Measurements from ENCODE around the gene NAB2.

The NAB2 gene

DNA sequence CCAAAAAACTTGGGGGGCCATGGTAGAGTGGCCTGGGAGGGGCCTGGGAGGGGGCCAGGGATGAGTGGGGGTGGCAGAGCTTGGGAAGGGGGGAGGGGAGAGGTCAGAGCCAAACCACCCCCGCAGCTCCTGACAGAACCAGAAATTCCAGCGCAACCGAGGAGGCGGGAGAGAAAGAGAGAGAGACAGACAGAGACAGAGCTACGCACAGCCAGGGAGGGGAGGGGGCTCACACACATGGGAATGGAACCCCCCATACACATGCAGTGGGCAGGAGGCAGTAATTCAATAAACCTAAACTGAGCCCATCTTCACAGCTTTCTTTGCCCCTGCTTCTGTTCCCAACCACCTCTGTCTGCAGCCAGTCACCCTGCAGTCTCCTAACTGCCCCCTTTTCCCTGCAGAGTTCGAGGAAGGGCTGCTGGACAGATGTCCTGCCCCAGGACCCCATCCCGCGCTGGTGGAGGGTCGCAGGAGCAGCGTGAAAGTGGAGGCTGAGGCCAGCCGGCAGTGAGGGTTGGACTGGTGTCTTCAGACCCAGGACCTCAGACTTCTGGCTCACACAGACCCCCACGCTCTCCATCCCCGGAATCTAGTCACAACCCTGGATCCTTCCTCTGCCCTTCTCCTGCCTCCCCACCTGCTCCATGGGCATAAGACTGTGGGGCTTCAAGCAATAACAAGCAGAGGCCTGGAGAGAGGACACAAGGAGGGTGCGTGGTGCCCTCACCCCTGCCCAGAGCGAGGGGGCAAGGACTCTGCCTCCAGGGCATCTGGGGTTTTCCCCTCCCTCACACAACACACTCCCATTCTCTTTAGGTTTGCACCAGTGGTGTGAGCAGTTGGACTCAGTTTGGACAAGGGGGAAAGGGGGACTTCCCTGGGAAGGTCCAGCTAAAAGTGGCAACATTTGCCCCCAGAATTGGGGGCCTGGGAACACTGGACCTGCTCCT, 5.6 kb downstream of the NAB2 start:
- no peak for DNase-seq (ENCODE audit: low spot score)

DNA sequence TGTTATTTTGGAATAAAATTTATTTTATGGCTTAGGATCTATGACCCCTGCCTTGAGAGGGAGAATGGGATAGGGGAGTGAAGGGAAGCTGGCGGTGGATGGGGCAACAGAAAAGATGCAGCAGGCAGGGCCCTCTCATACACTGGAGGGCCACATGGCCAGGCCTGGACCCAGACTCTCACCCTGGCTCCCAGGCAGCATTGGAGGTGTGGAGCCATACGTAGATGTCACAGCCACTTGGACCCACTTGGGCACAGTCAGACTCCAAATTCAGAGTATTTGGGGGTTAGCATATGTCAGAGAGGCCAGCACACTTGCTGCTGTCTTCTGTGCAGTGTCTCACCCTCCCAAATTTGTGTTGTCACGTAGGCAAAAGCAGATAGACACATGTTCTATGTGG, 6.5 kb downstream of the NAB2 start:
- DNase-seq (ENCODE audit: low spot score), result no peak

DNA sequence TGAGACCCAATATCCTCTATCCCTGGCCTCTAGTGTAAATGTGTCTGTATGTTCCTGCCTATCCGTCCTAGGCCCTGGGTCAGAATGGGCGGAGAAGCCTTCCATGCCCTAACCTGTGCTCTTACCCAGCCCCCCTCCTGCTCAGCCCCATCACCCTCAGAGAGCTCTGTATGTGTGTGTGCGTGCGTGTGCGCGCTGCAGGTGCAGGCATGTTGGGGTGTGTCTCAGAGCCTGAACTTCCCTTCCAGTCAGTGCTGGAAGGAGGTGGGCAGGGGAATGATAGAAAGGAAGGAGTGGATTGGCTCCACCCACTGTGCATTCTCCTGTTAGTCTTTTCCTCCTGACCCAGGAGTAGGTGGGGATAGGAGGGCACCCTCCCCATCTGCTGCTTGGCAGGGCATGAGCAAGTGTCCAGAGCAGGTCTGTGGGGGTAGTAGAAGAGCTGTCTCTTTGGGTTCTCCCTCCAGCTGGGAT, 7.2 kb downstream of the NAB2 start:
- DNase-seq (ENCODE audit: low spot score), result no peak

DNA sequence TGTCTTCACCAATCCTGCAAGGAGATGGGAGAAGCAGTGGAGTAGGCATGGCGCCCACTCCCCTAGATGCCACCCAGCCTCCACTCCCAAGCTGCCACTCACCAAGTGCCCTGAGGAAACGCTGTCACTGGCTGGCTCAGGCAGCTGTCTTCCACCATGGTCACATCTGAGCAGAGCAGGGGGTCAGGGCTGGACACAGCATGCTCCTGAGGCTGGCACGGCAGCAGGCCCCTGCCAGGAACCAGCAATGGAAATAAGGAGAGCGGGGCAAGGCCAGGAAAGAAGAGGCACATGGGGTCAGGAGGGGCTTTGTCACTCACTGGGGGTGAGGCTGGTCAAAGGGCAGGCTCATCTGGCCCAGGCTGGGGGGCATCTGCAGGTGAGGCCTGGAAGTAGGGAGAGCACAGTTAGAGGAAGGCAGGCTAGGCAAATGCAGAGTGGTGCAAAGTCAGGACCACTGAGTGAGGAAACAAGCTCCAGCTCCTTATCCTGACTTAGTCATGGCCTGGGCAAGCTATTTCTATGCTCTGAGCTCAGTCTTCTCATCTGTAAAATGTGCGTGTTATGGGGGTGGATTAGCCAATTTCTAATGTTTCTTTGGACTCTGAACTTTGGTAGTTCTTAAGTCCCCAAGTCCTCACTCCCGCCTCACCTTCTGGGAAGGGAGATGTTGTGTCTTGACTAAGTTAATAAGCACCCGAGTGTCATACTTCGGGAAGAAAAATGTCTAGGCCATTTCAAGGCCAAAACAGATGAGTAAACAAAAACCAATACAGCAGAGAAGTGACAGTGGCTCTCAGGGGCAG, 8.0 kb downstream of the NAB2 start:
- no peak for DNase-seq (ENCODE audit: low spot score)

DNA sequence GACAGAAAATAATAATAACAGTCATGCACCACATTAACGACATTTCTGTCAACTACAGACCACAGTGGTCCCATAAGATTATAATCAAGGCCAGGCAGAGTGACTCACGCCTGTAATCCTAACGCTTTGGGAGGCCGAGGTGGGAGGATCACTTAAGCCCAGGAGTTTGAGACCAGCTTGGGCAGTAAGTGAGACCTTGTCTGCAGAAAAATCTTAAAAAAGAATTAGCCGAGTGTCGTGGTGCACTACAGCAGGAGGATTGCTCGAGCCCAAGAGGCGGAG, 8.6 kb downstream of the NAB2 start:
- no peak for DNase-seq (ENCODE audit: low spot score)

DNA sequence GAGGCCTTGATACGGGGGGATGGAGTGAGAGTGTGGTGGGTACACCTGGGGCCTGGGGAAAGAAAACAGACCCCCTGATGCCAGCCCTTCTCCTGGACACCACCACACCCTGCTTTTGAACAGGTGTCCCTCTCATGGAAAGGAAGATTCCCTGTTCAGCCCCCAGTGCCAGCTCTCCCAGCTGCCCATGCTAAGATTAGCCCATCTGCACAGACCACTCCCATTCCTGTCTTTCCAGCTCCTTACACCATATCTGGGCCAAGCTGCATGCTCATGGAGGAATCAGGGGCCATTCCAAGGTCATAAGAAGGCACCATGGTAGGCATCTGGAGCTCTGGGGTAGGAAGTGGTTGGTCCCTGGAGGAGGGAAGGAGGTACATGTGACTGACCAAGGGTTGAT, 9.6 kb downstream of the NAB2 start:
- DNase-seq (ENCODE audit: low spot score), result no peak

DNA sequence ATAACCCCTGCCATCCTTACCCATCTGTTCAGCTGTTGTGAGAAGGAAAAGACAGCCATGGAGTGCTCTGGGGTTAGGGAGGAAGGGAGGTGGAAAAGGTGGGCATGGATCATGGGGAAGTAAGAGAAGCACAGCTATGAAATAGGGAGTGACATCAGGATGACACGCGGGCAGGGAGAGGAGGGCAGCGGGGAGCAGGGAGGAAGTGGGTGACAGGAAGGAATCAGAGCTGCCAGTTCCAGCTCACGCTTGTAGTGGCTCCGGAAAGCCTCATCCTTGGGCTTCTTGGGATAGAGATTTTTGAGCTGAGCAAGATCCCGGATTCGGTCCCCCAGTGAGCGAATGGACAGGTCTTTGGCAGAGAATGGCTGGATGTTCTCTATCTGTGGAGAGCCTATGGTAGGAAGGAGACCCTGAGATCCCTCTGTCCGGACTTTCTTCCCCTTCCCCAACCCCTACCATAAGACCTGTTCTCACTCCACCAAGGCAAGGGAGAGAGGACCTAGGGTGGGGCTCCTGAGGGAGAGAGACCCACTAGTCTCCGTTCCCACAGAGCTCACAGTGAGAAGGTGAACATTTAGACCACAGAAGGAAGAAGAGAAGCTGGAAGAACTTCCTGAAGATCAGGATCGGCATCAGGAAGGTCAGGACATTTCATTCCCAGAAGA, 10.3 kb downstream of the NAB2 start:
- no peak for DNase-seq (ENCODE audit: low spot score)

DNA sequence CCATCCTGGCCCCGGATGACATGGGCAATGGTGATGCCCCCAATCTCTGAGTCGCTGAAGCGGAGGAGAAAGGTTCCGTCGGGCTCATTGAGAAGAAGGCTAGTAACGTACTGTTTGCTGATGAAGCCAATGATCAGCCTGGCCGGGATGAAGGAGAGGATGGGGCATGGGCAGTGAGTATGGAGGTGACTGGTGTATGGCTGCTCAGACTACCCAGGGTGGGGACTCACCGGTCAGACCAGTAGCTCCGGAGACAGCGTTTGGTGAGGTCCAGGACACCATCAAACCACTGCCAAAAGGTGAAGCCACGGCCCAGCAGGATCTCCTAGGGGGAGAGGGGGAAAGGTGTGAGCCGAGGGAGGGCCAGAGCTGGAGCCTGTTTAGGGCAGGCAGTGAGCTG, 10.9 kb downstream of the NAB2 start:
- DNase-seq (ENCODE audit: low spot score), result no peak

DNA sequence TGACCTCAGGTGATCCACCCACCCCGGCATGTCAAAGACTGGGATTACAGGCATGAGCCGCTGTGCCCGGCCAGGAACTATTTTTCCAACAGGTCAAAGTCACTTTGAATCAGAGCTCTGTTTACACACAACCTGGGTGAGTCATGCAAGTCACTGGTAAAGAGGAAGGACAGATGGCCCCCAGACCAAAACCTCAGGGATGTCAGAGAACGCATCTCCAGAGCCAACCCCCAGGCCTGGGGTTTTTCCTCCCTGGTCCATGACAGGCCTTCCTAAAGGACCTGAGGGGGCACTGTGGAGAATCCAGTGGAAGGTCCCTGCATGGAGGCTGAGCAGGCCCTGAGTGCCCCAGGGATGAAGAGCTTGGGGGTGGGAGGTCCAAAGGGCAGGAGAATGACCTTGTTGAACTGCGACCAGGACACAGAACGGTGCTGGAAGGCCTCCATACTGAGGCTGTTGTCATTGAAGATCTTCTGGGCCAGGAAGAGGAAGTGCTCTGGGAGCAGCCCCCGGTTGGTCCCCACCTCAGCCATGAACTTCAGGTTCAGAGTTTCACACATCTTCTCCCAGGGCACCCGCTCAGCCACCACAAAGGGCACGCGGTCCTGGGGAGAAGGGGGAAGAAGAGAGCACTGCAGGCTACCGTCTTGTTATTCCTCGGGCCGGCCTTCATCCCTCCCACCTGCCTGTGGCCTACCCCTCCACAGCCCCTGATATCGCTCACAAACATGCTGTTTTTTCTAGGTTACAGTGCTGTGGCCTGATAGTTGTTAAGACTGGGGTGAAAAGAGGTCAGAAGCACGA, 13.2 kb downstream of the NAB2 start:
- no peak for DNase-seq (ENCODE audit: low spot score)

DNA sequence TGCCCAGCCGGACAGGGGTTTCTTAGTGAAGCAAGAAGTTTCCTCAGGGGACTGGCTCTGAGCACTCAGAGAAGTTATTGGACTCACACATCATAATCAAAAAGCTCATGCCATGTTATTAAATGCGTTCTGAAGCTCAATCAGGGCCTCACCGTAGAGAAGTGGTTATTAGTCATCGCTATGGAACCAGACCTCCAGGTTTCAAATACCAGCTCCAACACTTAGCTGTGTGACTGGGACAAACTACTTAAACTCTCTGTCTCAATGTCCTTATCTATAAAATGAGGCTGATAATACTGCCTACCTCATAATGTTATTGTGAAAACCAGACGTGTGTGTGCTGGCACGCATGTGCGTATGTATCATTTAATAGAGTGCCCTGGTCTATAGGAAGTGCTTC, 14.9 kb downstream of the NAB2 start:
- no peak for DNase-seq (ENCODE audit: low spot score)

DNA sequence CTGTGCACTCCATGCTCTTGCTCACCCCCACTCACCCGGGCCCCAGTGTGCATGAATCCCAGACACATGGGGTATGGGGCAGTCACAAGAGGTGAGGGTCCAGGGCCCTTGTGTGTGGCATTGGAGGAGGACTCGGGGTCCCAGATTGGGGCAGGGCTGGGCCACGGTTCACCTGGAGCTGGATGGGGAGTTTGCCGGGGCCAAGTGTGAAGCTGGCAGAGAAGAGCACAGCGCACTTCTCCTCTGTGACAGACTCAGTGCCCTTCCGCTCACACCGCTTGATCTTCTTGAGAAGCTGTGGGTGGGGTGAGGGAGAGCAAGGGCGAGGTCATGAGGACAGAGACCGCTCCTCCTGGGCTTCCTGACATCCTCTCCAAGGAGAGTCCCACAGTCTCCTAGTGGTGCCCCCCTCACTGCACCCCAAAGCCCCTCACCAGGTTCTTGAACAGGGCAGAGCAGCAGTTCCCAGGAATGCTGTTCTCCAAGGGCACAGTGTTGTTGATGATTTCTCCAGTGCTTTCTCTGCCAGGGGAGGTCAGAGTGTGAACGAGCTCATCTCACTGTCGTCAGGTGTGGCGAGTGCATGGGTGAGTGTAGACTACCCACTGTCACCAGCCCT, 15.5 kb downstream of the NAB2 start:
- DNase-seq (ENCODE audit: low spot score), result no peak

DNA sequence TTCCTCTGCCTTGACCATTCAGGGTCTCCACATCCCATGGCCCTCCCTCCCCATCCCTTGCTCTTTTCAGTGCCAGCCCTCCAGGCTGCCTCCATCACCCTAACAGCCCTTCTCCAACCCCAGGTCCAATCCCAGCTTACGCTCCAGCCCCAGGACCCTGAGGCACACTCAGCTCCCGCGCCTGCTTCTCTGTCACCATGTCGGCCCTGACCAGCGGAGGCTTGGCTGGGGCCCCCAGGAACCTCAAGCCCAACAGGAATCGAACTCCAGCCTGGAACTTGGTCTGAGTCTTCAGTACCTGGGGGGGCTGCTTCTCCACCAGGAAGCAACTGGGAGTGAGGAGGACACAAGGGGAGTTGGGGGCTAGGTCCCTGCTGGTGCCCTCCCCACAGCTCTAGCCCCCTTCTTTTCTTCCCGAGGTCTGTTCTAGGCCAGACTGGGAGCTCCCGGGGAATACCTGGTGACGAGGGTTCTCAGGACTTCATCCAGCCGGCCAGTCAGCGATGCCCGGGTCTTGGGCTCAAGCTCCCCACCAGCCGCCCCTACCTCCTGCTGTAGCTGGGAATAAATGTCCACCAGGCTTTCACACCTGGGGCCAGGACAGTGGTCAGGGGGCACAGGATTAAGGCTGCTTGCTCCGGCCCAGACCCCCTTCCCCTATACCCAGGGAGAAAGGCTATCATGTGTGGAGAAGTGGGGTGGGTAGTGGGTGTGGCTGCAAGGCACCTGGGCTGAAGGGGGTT, 16.3 kb downstream of the NAB2 start:
- no peak for DNase-seq (ENCODE audit: low spot score)

DNA sequence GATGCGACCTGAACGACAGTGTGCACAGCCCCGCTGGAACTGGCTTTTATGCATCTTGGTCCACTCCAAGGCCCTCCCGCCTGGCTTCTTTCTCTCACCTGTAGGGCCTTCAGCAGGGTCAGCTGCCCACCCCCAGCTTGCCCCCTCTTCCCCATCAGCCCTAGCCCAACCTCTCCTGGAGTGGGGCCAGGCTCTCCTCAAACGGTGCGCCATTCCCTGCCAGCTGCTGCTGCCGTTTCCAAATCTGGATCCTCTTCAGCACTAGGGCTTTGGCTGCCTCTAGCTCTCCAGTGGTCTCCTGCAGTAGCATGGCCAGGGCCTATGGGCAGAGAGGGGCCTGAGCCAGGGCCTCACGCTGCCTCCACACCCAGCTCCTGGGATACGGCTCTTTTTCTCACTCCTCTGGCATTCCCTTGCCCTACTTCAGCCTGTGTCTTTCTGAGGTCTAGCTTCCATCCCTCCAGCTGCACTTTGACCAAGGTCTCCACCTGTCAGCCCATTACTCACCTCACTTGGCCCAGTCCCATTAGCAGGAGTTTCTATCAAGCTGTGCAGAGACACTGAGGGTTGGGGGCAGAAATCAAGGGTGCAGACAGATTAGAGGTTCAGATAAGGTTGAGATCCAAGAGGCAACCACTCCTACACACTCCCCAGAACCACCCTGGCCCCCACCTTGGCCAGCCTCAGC, 17.3 kb downstream of the NAB2 start:
- DNase-seq (ENCODE audit: low spot score), result no peak

DNA sequence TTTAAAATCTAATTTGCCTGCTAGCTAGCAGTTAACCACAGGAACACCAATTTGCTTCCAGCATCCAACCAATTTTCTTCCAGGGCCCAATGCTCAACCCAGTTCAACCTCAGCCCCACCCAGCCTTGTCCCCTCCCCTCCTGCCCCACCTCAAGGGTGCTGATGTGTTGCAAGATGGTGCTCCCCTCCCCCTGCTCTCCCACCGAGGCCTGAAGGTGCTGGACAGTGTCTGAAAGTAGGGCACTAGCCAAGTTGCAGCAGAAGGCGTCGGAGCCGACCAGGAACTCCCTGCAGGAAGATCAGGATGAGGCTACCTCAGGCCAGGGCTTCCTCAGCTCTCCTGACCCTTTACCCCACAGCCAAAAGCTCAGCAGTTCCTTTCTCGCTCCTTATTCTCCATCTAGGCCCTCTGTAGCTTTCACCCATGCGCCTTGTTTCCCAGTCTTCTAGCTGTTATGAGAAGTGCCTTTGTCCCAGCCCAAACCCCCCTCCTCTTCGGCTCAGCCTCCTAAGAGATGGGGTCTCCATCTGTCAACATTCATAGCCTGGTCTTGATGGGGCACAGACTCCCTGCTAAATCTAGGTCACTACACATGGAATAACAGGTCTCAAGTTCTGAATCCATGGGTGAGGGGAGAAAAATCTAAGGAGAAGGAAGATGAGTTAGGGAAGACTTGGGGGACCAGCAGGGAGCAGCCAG, 18.7 kb downstream of the NAB2 start:
- DNase-seq (ENCODE audit: low spot score), result no peak

DNA sequence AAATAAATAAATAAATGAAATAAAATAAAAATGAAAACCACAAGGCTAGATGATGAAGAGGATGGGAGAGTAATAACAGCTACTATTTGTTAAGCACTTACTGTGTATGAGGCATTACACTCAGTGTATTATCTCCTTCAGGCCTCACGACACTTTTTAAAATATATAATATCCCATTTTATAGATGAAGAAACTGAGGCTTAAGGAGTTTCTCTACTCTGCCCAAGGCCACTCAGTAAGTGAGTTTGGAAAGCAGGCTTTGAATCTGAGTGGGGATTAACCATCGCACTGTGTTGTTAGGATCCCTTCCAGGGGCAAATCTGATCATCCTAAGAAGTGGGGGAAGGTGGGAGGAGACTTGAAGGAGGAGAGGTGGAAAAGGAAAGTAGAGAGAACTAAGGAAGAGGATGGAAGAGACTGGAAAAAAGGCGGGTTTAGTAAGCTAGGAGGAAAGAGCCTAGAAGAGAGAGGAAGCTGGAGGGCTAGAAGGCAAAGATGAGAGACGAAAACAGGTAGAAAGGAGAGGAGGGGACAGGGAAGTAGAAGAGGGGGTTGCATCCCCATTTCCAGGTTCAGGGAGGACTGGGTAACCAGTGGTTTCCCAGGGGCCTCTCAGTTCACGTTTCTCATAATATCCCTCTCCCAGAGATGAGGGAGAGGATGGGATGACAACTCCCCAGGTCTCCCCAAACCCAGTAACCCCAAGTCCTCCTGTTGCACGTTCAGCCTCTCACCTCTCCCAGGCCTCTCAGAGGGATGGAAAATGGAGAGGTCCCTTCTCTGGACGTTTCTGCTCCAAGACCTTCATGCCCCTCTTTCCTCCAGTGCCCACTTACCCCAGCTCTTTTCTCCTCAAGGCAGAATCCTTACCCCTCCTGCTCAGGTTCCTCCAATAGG, 20.5 kb downstream of the NAB2 start:
- no peak for DNase-seq (ENCODE audit: low spot score)

DNA sequence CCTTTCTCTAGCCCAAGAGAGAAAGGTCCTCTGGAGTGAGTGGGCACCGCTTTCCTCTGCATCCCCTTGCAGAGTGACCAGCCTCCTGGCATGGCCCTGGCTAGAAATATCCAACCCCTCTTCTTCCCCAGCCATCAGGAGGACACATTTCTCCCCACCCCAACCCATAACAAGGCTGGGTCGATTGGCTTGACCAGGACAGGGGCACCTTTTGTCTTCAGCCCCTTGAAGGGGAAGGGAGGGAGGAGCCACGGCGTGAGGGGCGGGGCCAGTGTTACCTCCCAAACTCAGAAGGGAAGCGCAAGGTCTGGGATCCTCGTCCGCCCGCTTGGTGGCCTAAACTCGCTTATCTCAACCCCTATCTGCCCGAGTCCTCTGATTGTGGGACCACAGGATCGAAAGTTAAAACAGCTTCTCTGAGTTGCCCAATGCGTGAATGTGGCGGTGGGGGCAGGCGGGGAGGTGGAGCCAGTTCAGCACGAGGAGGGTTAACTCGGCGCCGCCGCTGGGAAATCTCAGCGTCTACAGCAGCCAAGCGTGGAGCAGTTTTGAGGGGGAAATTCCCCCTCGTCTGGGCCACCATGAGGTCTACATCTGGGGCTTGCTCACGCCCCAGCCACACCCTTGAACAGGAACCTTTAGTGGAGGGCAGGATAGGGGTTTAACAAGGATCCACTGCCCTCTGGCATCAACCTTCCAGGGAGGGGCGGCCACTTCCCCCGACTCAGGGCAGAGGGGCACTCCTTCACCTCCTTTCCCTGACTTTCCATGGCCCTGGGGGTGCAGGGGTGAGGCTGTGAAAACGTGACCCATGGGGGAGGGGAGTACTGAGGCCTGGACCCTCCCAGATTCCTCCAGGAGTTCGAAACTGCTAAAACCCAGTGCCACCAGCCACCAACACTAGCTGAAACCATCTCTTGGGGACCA, 21.5 kb downstream of the NAB2 start:
- peak; percentile 77 for DNase-seq (ENCODE audit: low spot score)

DNA sequence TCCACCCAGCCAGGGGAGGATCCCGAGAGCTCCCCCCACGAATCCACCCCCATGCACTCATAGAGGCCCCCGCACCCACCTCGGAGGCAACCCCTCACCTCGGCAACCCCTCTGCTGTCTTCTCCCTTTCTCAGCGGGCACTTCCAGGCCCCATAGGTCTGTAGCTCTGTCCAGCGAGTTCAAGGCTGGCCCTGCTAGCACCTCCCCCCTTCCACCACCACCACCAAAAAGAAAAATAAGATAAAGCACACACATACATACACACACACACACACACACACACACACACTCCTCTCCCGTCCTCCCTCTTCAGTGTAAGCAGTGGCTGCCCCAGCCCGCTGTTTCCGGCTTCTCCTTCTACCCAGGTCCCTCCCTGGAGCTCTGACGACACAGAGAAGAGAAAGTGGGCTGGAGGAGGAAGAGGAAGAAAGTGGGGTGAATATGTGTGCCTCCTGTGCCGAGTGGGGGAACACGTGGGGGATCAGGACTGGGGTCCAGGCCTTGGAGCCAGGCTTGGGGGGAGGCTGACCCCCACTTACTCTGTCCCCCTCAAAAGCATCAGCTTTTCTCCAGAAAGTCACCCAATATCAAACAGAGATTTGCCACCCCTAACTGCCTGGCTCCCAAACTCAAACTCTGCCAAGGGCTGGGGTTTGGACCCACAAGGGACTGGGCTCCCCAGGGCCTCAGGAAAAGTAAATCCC, 22.3 kb downstream of the NAB2 start, which contains the start of gene STAT6:
TSS of gene STAT6 (minus strand) at position 332 of the 704 bp plus-strand sequence. CDS start 3,084 bp downstream, outside the sequence.
- peak; percentile 87 for DNase-seq (ENCODE audit: low spot score)
